GM23338 (cell line): ENCODE measurements around the gene PXDN. TPM values are rescaled to one million over a fixed set of nuclear protein-coding genes. Genes with fewer than 3 reads are reported as not detected.

ENCODE experiments used
- ATAC-seq: fragments of 200-7000 bp; cut with Tn5 transposase; 3 replicates; pipeline ENCODE4 v1.9.1; 2020
- DNase-seq: peaks from one replicate; pipeline ENCODE4 v3.0.0-alpha.2; 2015; ENCODE audit warnings: low spot score
- H2AFZ ChIP-seq: fragments of 200-600 bp; sonication (generic); 2 replicates; pipeline ENCODE4 v1.8.0; 2016; ENCODE audit warnings: antibody characterized with exemption, mild to moderate bottlenecking, moderate library complexity
- H3F3A ChIP-seq: fragments of 200-600 bp; sonication (generic); replicated peaks from 2 replicates; pipeline ENCODE4 v1.8.0; 2017; ENCODE audit warnings: antibody characterized with exemption, mixed run types, low read depth
- H3K27ac ChIP-seq: fragments of 200-600 bp; sonication (generic); 2 replicates; pipeline ENCODE4 v1.6.1; 2016; ENCODE audit warnings: low read depth
- H3K27me3 ChIP-seq: fragments of 200-600 bp; sonication (generic); 2 replicates; pipeline ENCODE4 v1.8.0; 2016; ENCODE audit warnings: mild to moderate bottlenecking, mixed run types, moderate library complexity; ENCODE audit not compliant: insufficient read depth
- H3K36me3 ChIP-seq: fragments of 200-600 bp; sonication (generic); 2 replicates; pipeline ENCODE4 v1.8.0; 2016; ENCODE audit warnings: mild to moderate bottlenecking; ENCODE audit not compliant: insufficient read depth
- H3K4me1 ChIP-seq: fragments of 200-600 bp; sonication (generic); 2 replicates; pipeline ENCODE4 v1.8.0; 2016; ENCODE audit warnings: mild to moderate bottlenecking, moderate library complexity; ENCODE audit not compliant: insufficient read depth
- H3K4me2 ChIP-seq: fragments of 200-600 bp; sonication (generic); 2 replicates; pipeline ENCODE4 v1.7.1; 2017; ENCODE audit warnings: mixed run types
- H3K4me3 ChIP-seq: fragments of 200-600 bp; sonication (generic); 2 replicates; pipeline ENCODE4 v1.6.1; 2016; ENCODE audit warnings: mixed run types
- H3K79me2 ChIP-seq: fragments of 200-600 bp; sonication (generic); replicated peaks from 2 replicates; pipeline ENCODE4 v1.8.0; 2017; ENCODE audit warnings: mild to moderate bottlenecking; ENCODE audit not compliant: insufficient read depth
- H3K9me2 ChIP-seq: fragments of 200-600 bp; sonication (generic); 2 replicates; pipeline ENCODE4 v1.8.0; 2017; ENCODE audit not compliant: insufficient read depth
- H4K20me1 ChIP-seq: fragments of 200-600 bp; sonication (generic); replicated peaks from 2 replicates; pipeline ENCODE4 v1.8.0; 2017; ENCODE audit warnings: mild to moderate bottlenecking; ENCODE audit not compliant: insufficient read depth
- H3K27ac Mint-ChIP-seq: 2 replicates; pipeline ENCODE4 v1.8.0; 2020; ENCODE audit warnings: inconsistent platforms, mild to moderate bottlenecking, moderate library complexity, mixed read lengths
- H3K27me3 Mint-ChIP-seq: 3 replicates; pipeline ENCODE4 v1.8.0; 2022; ENCODE audit warnings: low read depth, mild to moderate bottlenecking, moderate library complexity, mixed read lengths, inconsistent platforms; ENCODE audit not compliant: insufficient read depth, poor library complexity
- H3K36me3 Mint-ChIP-seq: 3 replicates; pipeline ENCODE4 v1.8.0; 2021; ENCODE audit warnings: low read depth, mild to moderate bottlenecking, inconsistent platforms, moderate library complexity, mixed read lengths
- H3K4me1 Mint-ChIP-seq: 3 replicates; pipeline ENCODE4 v1.8.0; 2020; ENCODE audit warnings: mild to moderate bottlenecking, inconsistent platforms, mixed read lengths
- H3K4me3 Mint-ChIP-seq: 3 replicates; pipeline ENCODE4 v1.8.0; 2021; ENCODE audit warnings: moderate library complexity, mild to moderate bottlenecking, inconsistent platforms, mixed read lengths
- H3K9me3 Mint-ChIP-seq: 3 replicates; pipeline ENCODE4 v1.8.0; 2020; ENCODE audit warnings: moderate library complexity, mild to moderate bottlenecking, inconsistent platforms, mixed read lengths
- CREB1 ChIP-seq: fragments of 250-450 bp; sonication (Bioruptor Pico); IDR thresholded peaks from 2 replicates; pipeline ENCODE4 v1.5.0; 2020; ENCODE audit warnings: low read depth, mild to moderate bottlenecking, moderate library complexity
- EZH2 ChIP-seq: fragments of 200-600 bp; sonication (generic); IDR thresholded peaks from one replicate; pipeline ENCODE4 v1.8.0; 2017; ENCODE audit warnings: antibody characterized with exemption, mild to moderate bottlenecking, low read depth; ENCODE audit not compliant: unreplicated experiment
- EZH2phosphoT487 ChIP-seq: fragments of 200-600 bp; sonication (generic); IDR thresholded peaks from one replicate; pipeline ENCODE4 v1.8.1; 2018; ENCODE audit warnings: antibody characterized with exemption; ENCODE audit not compliant: unreplicated experiment
- JUNB ChIP-seq: IDR thresholded peaks from one replicate; pipeline ENCODE4 v1.6.1; 2016; ENCODE audit warnings: antibody characterized with exemption; ENCODE audit not compliant: unreplicated experiment
- NANOG ChIP-seq: IDR thresholded peaks from 2 replicates; pipeline ENCODE4 v1.6.1; 2016; ENCODE audit warnings: antibody characterized with exemption, borderline replicate concordance
- POLR2AphosphoS5 ChIP-seq: IDR thresholded peaks from 2 replicates; pipeline ENCODE4 v1.6.1; 2016; ENCODE audit warnings: antibody characterized with exemption, low read depth
- STAT1 ChIP-seq: IDR thresholded peaks from one replicate; pipeline ENCODE4 v1.6.1; 2016; ENCODE audit warnings: antibody characterized with exemption; ENCODE audit not compliant: unreplicated experiment
- ZNF114 ChIP-seq: fragments of 250-450 bp; sonication (Bioruptor Pico); IDR thresholded peaks from 2 replicates; pipeline ENCODE4 v1.5.0; 2020; ENCODE audit warnings: mild to moderate bottlenecking, moderate library complexity
- ZNF331 ChIP-seq: fragments of 250-450 bp; sonication (Bioruptor Pico); IDR thresholded peaks from 2 replicates; pipeline ENCODE4 v1.5.0; 2020; ENCODE audit warnings: low read depth, mild to moderate bottlenecking, moderate library complexity
- ZNF462 ChIP-seq: fragments of 250-450 bp; sonication (Bioruptor Pico); IDR thresholded peaks from 2 replicates; pipeline ENCODE4 v1.5.0; 2020; ENCODE audit warnings: mild to moderate bottlenecking, moderate library complexity
- polyA plus RNA-seq: library from polyadenylated mRNA; unstranded; fragments of >200 nt; fragmentation: Nextera tagmentation; extraction: Ambion mirVana; gene quantifications from 2 replicates; pipeline ENCODE4 v1.2.1, GENCODE V29; 2016
- total RNA-seq: library from RNA; depleted of rRNA; stranded (reverse); fragments of >200 nt; shearing (Covaris generic); gene quantifications from 2 replicates; pipeline ENCODE4 v1.2.3, GENCODE V29; 2014
- TF ChIP-seq, protein P1 (sequence below), 2 experiments: fragments of 200-600 bp in 1 of 2; sonication (generic) in 1 of 2; conservative IDR thresholded peaks; 2 replicates each; pipeline versions ENCODE4 v1.5.1 to v1.6.1; 2016 to 2017; ENCODE audit warnings: antibody characterized with exemption in 2 of 2, low read depth in 2 of 2, mild to moderate bottlenecking in 2 of 2, moderate library complexity in 1 of 2
- TF ChIP-seq, protein P2 (sequence below): IDR thresholded peaks from 2 replicates; pipeline ENCODE4 v1.6.1; 2016; ENCODE audit warnings: antibody characterized with exemption
- TF ChIP-seq, protein P3 (sequence below): IDR thresholded peaks from one replicate; pipeline ENCODE4 v1.6.1; 2018; ENCODE audit warnings: antibody characterized with exemption; ENCODE audit not compliant: unreplicated experiment

PXDN gene
- total and polyA plus RNA-seq, 2 experiments from 2014 or later = 42.2 to 225 TPM

DNA sequence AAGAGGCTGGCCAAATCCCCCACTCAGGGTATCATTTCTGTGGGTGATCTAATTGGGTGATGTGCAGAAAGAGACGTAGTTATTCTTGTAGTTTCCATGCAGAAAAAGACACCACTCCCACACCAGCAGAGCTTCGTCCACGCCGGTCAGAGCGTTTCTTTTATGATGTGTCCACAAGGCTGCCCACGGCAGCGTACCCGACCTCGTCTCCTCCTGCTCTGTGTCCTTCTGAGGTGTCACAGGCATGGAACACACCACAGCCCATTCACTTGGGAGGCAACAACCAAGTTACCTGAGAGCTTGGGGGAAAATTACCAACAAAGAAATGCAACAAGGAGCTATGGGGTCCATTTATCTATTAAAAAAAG lies 131.3 kb downstream of the PXDN start:
- H3K36me3 ChIP-seq = no peaks in the 10 kb centered on the region
- 0 out of 2 replicates have a peak, but pooled peaks cover 4% of the 10 kb centered on the region for H3K79me2 ChIP-seq
- no peak overlapping the region for H3K4me3 ChIP-seq
- no peak overlapping the region for H2AFZ ChIP-seq
- Mint-ChIP-seq H3K4me1 (peaks cover 40% of the 10 kb centered on the region), H3K9me3 (no peaks in the 10 kb centered on the region), H3K27ac (no peak overlapping the region), H3K4me3 (no peak overlapping the region), H3K36me3 (peaks cover 25% of the 10 kb centered on the region), H3K27me3 (peaks cover 10% of the 10 kb centered on the region)
- no peak for DNase-seq
- H4K20me1 ChIP-seq = no peaks in the 10 kb centered on the region
- H3F3A ChIP-seq = no peaks in the 10 kb centered on the region
- no peak overlapping the region for H3K27ac ChIP-seq
- ATAC-seq = no peak
- no peak for TF ChIP-seq ZNF114 (CRISPR knock-in tag)
- no peak for TF ChIP-seq NANOG
- TF ChIP-seq POLR2AphosphoS5 = no peak
- TF ChIP-seq STAT1 = no peak
- no peak for TF ChIP-seq ZNF462 (CRISPR knock-in tag)
- no peak for TF ChIP-seq JUNB
- TF ChIP-seq, protein P1, sequence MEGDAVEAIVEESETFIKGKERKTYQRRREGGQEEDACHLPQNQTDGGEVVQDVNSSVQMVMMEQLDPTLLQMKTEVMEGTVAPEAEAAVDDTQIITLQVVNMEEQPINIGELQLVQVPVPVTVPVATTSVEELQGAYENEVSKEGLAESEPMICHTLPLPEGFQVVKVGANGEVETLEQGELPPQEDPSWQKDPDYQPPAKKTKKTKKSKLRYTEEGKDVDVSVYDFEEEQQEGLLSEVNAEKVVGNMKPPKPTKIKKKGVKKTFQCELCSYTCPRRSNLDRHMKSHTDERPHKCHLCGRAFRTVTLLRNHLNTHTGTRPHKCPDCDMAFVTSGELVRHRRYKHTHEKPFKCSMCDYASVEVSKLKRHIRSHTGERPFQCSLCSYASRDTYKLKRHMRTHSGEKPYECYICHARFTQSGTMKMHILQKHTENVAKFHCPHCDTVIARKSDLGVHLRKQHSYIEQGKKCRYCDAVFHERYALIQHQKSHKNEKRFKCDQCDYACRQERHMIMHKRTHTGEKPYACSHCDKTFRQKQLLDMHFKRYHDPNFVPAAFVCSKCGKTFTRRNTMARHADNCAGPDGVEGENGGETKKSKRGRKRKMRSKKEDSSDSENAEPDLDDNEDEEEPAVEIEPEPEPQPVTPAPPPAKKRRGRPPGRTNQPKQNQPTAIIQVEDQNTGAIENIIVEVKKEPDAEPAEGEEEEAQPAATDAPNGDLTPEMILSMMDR (conservative IDR thresholded peaks at IDR 0.05; ENCODE audit: low read depth in 2 of 2) = no peak
- TF ChIP-seq, protein P2, sequence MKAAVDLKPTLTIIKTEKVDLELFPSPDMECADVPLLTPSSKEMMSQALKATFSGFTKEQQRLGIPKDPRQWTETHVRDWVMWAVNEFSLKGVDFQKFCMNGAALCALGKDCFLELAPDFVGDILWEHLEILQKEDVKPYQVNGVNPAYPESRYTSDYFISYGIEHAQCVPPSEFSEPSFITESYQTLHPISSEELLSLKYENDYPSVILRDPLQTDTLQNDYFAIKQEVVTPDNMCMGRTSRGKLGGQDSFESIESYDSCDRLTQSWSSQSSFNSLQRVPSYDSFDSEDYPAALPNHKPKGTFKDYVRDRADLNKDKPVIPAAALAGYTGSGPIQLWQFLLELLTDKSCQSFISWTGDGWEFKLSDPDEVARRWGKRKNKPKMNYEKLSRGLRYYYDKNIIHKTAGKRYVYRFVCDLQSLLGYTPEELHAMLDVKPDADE = no peak
- TF ChIP-seq CREB1 (CRISPR knock-in tag) = no peak
- no peak for TF ChIP-seq EZH2phosphoT487
- TF ChIP-seq EZH2 = no peak
- TF ChIP-seq ZNF331 (CRISPR knock-in tag) = no peak
- TF ChIP-seq, protein P3, sequence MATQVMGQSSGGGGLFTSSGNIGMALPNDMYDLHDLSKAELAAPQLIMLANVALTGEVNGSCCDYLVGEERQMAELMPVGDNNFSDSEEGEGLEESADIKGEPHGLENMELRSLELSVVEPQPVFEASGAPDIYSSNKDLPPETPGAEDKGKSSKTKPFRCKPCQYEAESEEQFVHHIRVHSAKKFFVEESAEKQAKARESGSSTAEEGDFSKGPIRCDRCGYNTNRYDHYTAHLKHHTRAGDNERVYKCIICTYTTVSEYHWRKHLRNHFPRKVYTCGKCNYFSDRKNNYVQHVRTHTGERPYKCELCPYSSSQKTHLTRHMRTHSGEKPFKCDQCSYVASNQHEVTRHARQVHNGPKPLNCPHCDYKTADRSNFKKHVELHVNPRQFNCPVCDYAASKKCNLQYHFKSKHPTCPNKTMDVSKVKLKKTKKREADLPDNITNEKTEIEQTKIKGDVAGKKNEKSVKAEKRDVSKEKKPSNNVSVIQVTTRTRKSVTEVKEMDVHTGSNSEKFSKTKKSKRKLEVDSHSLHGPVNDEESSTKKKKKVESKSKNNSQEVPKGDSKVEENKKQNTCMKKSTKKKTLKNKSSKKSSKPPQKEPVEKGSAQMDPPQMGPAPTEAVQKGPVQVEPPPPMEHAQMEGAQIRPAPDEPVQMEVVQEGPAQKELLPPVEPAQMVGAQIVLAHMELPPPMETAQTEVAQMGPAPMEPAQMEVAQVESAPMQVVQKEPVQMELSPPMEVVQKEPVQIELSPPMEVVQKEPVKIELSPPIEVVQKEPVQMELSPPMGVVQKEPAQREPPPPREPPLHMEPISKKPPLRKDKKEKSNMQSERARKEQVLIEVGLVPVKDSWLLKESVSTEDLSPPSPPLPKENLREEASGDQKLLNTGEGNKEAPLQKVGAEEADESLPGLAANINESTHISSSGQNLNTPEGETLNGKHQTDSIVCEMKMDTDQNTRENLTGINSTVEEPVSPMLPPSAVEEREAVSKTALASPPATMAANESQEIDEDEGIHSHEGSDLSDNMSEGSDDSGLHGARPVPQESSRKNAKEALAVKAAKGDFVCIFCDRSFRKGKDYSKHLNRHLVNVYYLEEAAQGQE = no peak
- peaks cover 29% of the 10 kb centered on the region for H3K4me1 ChIP-seq
- no peaks in the 10 kb centered on the region for H3K9me2 ChIP-seq
- H3K4me2 ChIP-seq = no peak overlapping the region
- no peaks in the 10 kb centered on the region for H3K27me3 ChIP-seq
